Activated naive CD4-positive, alpha-beta T cell treated with anti-CD3 and anti-CD28 coated beads for 36 hours (primary cell): ENCODE results near the gene INVS. TPM values are rescaled to one million over a fixed set of nuclear protein-coding genes. Genes with fewer than 3 reads are reported as not detected.
"Not testable (repeated sequence)": the region's sequence is repeated elsewhere in the genome, so short reads cannot be mapped to it uniquely, and the experiment has no call there.

ENCODE experiments used
- CTCF ChIA-PET: fragments of 350-600 bp; sonication (Branson Sonifier 250); formaldehyde crosslinking; loops from one replicate; lab custom pipeline; 2021; ENCODE audit warnings: antibody characterized with exemption; lab: Charles Lee
- DNase-seq: peaks from one replicate; pipeline ENCODE4 v3.0.0-alpha.2; 2020
- H3K27ac Mint-ChIP-seq: one replicate; pipeline ENCODE4 v1.8.0; 2021; ENCODE audit warnings: mild to moderate bottlenecking, mixed read lengths
- H3K27me3 Mint-ChIP-seq: one replicate; pipeline ENCODE4 v1.8.0; 2021; ENCODE audit warnings: low read depth, mixed read lengths
- H3K36me3 Mint-ChIP-seq: one replicate; pipeline ENCODE4 v1.8.0; 2021; ENCODE audit warnings: low read depth, mixed read lengths
- H3K4me1 Mint-ChIP-seq: one replicate; pipeline ENCODE4 v1.8.0; 2021; ENCODE audit warnings: low read depth, mixed read lengths
- H3K4me3 Mint-ChIP-seq: one replicate; pipeline ENCODE4 v1.8.0; 2021; ENCODE audit warnings: mild to moderate bottlenecking, moderate library complexity, mixed read lengths
- H3K9me3 Mint-ChIP-seq: one replicate; pipeline ENCODE4 v1.8.0; 2021; ENCODE audit warnings: mixed read lengths
- intact Hi-C: fragments of 100-400 bp; cut with micrococcal nuclease; formaldehyde crosslinking; loops from one replicate; pipeline ENCODE4 v1.15.1; 2023
- total RNA-seq, 2 experiments: library from RNA; stranded (reverse); gene quantifications; one replicate each; pipeline ENCODE4 v1.2.3, GENCODE V29; 2021

Gene INVS
- total RNA-seq, 2 experiments from 2014 or later, result 5.7 to 7.3 TPM

DNA sequence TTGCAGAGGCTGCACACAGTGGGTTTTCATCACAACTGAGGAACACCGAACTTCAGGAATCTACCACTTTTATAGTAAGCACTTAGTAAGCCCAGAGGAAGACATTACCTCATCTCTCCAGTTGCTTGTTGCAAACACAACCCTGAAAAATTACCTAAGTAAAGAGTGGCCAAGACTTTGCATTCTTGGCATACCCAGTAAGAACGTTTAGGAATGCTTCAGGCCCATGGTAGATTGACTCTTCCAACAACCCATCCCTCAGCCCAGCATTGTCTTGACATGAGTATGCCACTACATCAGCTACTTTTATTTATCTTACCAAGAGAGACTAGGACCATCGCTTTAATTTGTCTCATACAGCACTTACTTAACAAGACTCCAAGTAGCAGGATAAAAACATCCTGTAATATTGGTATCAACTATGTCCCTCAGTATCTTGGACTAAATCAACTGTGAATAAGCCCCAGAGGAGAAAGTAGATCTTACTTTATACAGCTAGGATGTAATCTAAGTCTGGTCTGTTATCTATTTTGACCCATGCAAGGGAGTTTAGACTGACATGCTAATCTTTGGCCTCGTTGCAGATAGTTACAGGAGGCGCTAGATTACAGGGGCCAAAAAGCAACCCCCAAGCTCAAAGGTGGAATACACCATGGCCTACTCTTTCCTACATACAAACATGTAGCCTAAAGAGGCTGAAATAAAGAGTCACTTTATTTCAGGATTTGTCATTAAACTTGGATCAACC lies 114.9 kb downstream of the INVS start:
- Mint-ChIP-seq H3K4me1 (peaks cover 9% of the 10 kb centered on the region), H3K36me3 (peaks cover 2% of the 10 kb centered on the region), H3K27ac (no peak overlapping the region), H3K9me3 (no peaks in the 10 kb centered on the region), H3K4me3 (no peak overlapping the region), H3K27me3 (no peaks in the 10 kb centered on the region)
- CTCF ChIA-PET, result interaction anchor here (0.6 to 2.8 kb wide), 5 partner anchors 154 to 978 kb away, joined by 3 to 13 read pairs (median 4); no protein-coding TSS in a partner anchor
- intact Hi-C loops, result loop anchor here (5.0 to 10.0 kb wide), 4 partner anchors 259 to 1032 kb away; partner anchors contain the start of gene NR4A3
- DNase-seq, result no peak

DNA sequence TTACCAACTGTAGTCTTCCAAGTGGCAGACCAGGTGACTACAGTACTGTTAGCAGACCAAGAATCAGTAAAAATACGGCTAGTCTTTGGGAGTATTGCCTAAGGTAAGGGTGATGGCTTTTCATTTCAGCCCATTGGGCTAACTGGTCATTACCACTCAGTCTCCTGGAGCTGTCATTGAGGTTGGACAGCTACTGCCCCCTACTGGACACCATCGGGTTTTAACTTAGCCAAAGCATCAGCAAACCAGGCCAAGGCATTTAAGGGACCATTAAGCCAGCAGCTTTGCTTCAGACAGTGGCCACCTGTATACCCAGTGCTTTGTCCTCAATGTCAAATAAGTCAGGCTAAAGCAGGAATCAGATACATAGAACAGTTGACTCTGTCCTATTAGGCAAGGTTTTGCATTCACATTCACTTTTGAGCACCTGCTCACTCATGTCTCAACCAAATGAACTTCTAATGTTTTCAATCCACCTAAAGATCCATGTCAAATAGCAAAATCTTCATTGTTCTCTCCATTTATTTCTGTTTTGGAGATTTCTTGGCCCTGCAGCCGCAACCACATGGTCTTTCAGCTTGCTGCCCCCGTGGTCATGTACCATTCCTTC lies 117.2 kb downstream of the INVS start:
- peak; percentile 83 for DNase-seq
- H3K27me3 Mint-ChIP-seq, result no peaks in the 10 kb centered on the region
- H3K4me1 Mint-ChIP-seq, result no peaks in the 10 kb centered on the region
- no peaks in the 10 kb centered on the region for H3K9me3 Mint-ChIP-seq
- no peak overlapping the region for H3K4me3 Mint-ChIP-seq
- intact Hi-C loops, result loop anchor here (1.0 to 10.0 kb wide), 7 partner anchors 106 to 1054 kb away; no protein-coding TSS in a partner anchor
- CTCF ChIA-PET, result interaction anchor here (0.7 to 1.6 kb wide), 8 partner anchors 11 to 245 kb away, joined by 3 to 4 read pairs (median 3); no protein-coding TSS in a partner anchor
- H3K36me3 Mint-ChIP-seq, result peaks cover 2% of the 10 kb centered on the region
- H3K27ac Mint-ChIP-seq, result no peak overlapping the region

DNA sequence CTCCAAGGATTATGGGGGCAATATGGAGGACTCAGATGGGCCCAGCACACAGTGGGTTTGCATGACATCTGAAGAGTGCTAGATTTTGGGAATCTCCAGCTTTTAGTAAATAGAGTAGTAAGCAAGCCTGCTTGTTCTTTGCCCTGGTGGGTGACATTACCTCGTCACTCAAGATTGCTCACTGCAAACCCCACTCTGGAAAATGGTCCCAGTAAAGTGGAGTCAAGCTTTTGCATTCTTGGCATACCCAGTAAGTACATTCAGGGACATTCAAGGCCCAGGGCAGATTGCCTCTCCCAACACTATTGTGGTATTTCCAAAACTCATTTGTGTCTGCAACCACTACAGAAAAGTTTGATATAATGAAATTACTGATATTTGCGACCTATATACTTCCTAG lies 118.5 kb downstream of the INVS start:
- Mint-ChIP-seq H3K27ac (no peak overlapping the region), H3K27me3 (no peaks in the 10 kb centered on the region), H3K4me3 (no peak overlapping the region), H3K36me3 (peaks cover 2% of the 10 kb centered on the region), H3K9me3 (no peaks in the 10 kb centered on the region), H3K4me1 (no peaks in the 10 kb centered on the region)
- no peak for DNase-seq
- CTCF ChIA-PET, result interaction anchor here (0.8 to 1.6 kb wide), 4 partner anchors 16 to 893 kb away, joined by 3 read pairs; no protein-coding TSS in a partner anchor
- intact Hi-C loops, result loop anchor here (5.0 to 10.0 kb wide), 5 partner anchors 105 to 1055 kb away; no protein-coding TSS in a partner anchor

DNA sequence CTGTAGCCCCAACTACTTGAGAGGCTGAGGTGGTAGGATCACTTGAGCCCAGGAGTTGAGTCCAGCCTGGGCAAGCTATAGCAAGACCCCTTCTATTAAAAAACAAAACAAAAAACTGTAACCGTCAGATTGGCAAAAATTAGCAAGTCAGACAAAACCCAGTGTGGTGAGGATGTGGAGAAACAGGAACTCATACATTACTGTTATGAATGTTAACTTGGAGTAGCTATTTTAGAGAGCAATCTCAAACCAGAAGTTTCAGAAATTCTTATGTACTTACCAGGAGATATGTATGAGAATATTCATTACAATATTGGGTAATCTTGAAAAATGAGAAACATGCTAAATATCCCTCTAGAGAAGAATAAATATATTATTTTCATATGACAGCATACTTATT lies 120.3 kb downstream of the INVS start:
- CTCF ChIA-PET, result interaction anchor here (0.6 to 1.2 kb wide), 4 partner anchors 192 to 614 kb away, joined by 3 to 6 read pairs (median 4); no protein-coding TSS in a partner anchor
- Mint-ChIP-seq H3K4me1 (no peaks in the 10 kb centered on the region), H3K27me3 (no peaks in the 10 kb centered on the region), H3K27ac (no peak overlapping the region), H3K4me3 (no peak overlapping the region), H3K9me3 (no peaks in the 10 kb centered on the region), H3K36me3 (peaks cover 2% of the 10 kb centered on the region)
- intact Hi-C loops, result loop anchor here (5.0 to 10.0 kb wide), 5 partner anchors 103 to 1057 kb away; no protein-coding TSS in a partner anchor
- no peak for DNase-seq

DNA sequence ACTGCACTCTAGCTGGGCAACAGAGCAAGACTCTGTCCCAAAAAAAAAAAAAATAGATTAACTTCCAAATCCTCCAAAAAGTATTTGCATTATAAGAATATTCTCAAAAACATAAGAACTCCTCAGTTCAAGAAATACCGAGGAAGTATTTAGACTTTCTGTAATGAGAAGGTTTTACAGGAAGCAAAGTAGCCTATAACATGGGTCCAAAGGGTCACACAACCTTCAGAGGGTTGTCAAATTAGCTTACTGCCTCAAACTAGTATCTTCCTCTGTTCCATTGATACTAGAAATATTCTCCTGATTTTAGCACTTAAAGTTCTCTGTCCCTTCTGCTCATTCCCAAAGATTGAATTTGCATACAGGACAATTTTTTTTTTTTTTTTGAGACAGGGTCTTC lies 121.9 kb downstream of the INVS start:
- no peak for DNase-seq
- peaks cover under 1% of the 10 kb centered on the region for H3K36me3 Mint-ChIP-seq
- H3K27me3 Mint-ChIP-seq, result no peaks in the 10 kb centered on the region
- no peak overlapping the region for H3K4me3 Mint-ChIP-seq
- no peak overlapping the region for H3K27ac Mint-ChIP-seq
- intact Hi-C loops, result no loop called here
- H3K9me3 Mint-ChIP-seq, result no peaks in the 10 kb centered on the region
- H3K4me1 Mint-ChIP-seq, result no peaks in the 10 kb centered on the region
- CTCF ChIA-PET, result interaction anchor here (0.6 to 0.7 kb wide), 2 partner anchors 18 to 337 kb away, joined by 5 to 7 read pairs; no protein-coding TSS in a partner anchor

DNA sequence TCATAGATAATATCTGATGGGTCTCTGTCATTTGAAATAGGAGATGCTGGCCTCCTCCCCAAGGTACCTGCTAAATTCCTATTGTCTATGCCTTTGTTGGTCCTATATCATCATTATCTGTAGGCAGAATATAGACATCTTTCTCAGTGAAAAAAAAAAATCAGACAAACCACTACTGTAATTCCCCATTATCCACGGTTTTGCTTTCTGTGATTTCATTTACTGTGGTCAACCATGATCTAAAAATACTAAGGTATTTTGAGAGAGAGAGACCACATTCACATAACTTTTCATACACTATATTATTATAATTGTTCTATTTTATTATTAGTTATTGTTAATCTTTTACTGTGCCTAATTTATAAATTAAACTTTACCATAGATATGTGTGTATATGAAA lies 122.5 kb downstream of the INVS start:
- Mint-ChIP-seq H3K36me3 (peaks cover 4% of the 10 kb centered on the region), H3K4me3 (no peak overlapping the region), H3K9me3 (no peaks in the 10 kb centered on the region), H3K27me3 (no peaks in the 10 kb centered on the region), H3K4me1 (no peaks in the 10 kb centered on the region), H3K27ac (no peak overlapping the region)
- CTCF ChIA-PET, result interaction anchor here (0.6 to 1.0 kb wide), 3 partner anchors 19 to 337 kb away, joined by 3 to 7 read pairs (median 5); no protein-coding TSS in a partner anchor
- DNase-seq, result no peak
- intact Hi-C loops, result no loop called here

DNA sequence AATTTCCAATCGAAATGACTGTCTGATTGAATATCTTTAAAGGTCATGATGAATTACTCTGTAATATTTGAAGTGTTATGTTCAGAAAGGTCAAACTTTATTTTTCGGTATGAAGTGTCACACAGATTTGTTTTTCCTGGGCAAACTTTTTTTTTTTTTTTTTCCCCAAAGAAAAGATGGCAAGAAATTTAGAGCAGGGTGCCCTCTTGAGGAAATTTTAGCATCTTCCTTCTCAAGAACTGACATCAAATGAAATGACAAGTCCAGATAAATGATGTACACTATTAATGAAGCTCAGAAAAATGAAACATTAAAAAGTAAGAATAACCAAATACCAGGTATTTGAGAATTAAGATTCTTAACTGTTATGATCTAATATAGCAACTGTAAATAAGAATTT lies 123.6 kb downstream of the INVS start:
- Mint-ChIP-seq H3K27ac (no peak overlapping the region), H3K4me3 (no peak overlapping the region), H3K36me3 (peaks cover 6% of the 10 kb centered on the region), H3K9me3 (no peaks in the 10 kb centered on the region), H3K4me1 (no peaks in the 10 kb centered on the region), H3K27me3 (no peaks in the 10 kb centered on the region)
- intact Hi-C loops, result no loop called here
- CTCF ChIA-PET, result interaction anchor here (0.6 to 1.0 kb wide), 9 partner anchors 78 to 419 kb away, joined by 3 to 6 read pairs (median 3); no protein-coding TSS in a partner anchor
- no peak for DNase-seq

DNA sequence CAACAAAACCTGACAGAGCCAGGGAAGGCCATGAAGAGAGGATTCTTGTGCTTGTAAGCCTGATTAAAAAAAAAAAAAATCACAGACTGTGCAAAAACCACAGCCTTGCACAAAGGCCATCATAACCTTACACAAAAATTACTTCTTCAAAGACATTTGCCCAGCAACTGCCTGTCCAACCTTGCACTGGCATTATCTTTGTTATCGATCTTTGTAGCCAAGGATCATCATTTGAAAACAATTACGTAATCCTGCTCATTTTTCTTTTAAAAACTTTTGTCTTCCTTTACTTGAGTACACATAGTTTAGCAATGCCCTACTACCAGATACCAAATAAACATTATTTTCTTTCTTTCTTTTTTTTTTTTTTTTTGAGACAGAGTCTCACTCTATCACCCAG lies 128.6 kb downstream of the INVS start:
- no peak overlapping the region for H3K27ac Mint-ChIP-seq
- CTCF ChIA-PET, result interaction anchor here (0.6 to 1.0 kb wide), 2 partner anchors 12 to 98 kb away, joined by 3 to 4 read pairs; no protein-coding TSS in a partner anchor
- intact Hi-C loops, result no loop called here

DNA sequence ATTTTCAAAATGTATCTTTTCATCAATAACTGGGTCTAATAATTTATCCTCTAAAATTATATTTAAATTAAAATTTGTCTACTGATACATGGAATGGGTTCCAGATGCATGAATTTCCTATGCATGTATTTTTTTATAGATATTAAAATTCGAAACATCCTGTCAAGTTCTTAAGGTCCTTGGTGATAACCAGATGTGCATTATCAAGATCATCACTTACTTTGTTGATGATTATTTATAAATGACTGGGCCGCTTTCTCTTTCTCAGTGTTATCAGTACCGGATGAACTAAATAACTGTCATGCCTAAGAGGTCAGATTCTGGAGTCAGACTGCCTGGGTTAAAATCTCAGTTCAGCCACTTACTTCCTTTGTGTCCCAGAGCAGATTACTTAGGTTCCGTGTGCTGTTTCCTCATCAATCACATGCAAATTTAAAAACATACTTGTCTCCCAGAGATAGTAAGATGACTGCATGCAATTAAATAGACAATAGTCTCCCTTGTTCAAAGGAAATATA lies 129.4 kb downstream of the INVS start:
- Mint-ChIP-seq H3K36me3 (peaks cover 35% of the 10 kb centered on the region), H3K4me1 (no peaks in the 10 kb centered on the region), H3K27me3 (no peaks in the 10 kb centered on the region), H3K9me3 (peaks cover 10% of the 10 kb centered on the region), H3K4me3 (no peak overlapping the region), H3K27ac (no peak overlapping the region)
- CTCF ChIA-PET, result interaction anchor here (0.6 kb wide), 1 partner anchor 98 kb away, joined by 4 read pairs; no protein-coding TSS in a partner anchor
- DNase-seq, result no peak
- intact Hi-C loops, result no loop called here

More for the DNA sequence above, 128.6 kb downstream of the INVS start:
- H3K4me1 Mint-ChIP-seq, result no peaks in the 10 kb centered on the region
- peaks cover 5% of the 10 kb centered on the region for H3K9me3 Mint-ChIP-seq
- no peak overlapping the region for H3K4me3 Mint-ChIP-seq
- no peaks in the 10 kb centered on the region for H3K27me3 Mint-ChIP-seq
- H3K36me3 Mint-ChIP-seq, result peaks cover 30% of the 10 kb centered on the region
- DNase-seq, result no peak

DNA sequence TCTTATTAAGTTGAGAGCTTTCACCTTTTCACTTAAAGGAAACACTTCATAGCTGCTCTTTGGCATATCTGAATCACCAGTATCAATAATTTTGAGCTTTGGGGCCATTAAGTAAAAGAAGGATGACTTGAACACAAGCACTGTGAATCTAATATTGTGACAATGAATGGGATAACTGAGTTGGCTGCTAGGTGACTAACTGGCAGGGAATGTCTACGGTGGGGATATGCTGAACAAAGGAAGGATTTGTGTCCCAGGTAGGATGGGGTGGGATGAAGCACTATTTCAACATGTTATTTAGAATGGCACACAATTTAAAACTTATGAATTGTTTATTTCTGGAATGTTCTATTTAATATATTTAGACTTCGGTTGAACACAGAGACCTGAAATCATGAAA lies 130.1 kb downstream of the INVS start:
- H3K27me3 Mint-ChIP-seq, result no peaks in the 10 kb centered on the region
- H3K36me3 Mint-ChIP-seq, result peaks cover 40% of the 10 kb centered on the region
- peaks cover 10% of the 10 kb centered on the region for H3K9me3 Mint-ChIP-seq
- H3K27ac Mint-ChIP-seq, result no peak overlapping the region
- CTCF ChIA-PET, result no interaction called here
- intact Hi-C loops, result no loop called here
- no peaks in the 10 kb centered on the region for H3K4me1 Mint-ChIP-seq
- no peak for DNase-seq
- H3K4me3 Mint-ChIP-seq, result no peak overlapping the region

DNA sequence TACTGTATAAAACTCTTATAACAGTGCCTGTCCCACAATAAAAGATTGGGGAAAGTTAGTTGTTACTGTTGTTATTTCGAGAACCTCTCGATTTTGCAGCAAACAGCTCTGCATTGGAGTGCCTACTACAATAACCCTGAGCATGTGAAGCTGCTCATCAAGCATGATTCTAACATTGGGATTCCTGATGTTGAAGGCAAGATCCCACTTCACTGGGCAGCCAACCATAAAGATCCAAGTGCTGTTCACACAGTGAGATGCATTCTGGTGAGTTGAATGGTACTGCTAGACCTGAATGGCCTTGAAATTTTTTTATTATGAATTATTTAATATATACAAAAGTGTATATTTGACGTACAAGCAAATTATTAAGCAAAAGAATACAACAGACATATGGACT lies 130.5 kb downstream of the INVS start:
- peaks cover 44% of the 10 kb centered on the region for H3K36me3 Mint-ChIP-seq
- intact Hi-C loops, result no loop called here
- DNase-seq, result no peak
- no peak overlapping the region for H3K27ac Mint-ChIP-seq
- H3K27me3 Mint-ChIP-seq, result no peaks in the 10 kb centered on the region
- no peaks in the 10 kb centered on the region for H3K4me1 Mint-ChIP-seq
- no peak overlapping the region for H3K4me3 Mint-ChIP-seq
- CTCF ChIA-PET, result no interaction called here
- peaks cover 13% of the 10 kb centered on the region for H3K9me3 Mint-ChIP-seq

DNA sequence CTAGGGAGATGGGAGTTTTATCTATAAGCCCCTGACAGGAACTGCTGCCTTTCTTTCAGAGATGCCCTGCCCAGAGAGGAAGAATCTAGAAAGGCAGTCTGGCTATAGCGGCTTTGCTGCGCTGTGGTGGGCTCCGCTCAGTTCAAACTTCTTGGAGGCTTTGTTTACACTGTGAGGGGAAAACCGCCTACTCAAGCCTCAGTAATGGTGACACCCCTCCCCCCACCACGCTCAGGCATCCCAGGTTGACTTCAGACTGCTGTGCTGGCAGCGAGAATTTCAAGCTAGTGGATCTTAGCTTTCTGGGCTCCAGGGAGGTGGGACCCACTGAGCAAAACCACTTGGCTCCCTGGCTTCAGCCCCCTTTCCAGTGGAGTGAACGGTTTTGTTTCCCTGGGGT lies 137.9 kb downstream of the INVS start:
- not testable (repeated sequence) for H3K27ac Mint-ChIP-seq, H3K27me3 Mint-ChIP-seq

More for the DNA sequence above, 137.9 kb downstream of the INVS start:
- intact Hi-C loops, H3K4me3 Mint-ChIP-seq, H3K4me1 Mint-ChIP-seq, DNase-seq: not testable (repeated sequence)
- Mint-ChIP-seq H3K36me3 (peaks cover 54% of the 10 kb centered on the region), H3K9me3 (peaks cover 21% of the 10 kb centered on the region)
- CTCF ChIA-PET, result interaction anchor here (0.6 to 0.7 kb wide), 2 partner anchors 87 to 265 kb away, joined by 3 read pairs; no protein-coding TSS in a partner anchor
